ENCODE data around the gene TCF7L2. TPM values are rescaled to one million over a fixed set of nuclear protein-coding genes. Genes with fewer than 3 reads are reported as not detected.

Gene TCF7L2
- total and polyA plus RNA-seq, 2 donors (not counting 1 experiment from before 2014, with no cell fraction given), result 3.4 to 5.0 TPM

DNA sequence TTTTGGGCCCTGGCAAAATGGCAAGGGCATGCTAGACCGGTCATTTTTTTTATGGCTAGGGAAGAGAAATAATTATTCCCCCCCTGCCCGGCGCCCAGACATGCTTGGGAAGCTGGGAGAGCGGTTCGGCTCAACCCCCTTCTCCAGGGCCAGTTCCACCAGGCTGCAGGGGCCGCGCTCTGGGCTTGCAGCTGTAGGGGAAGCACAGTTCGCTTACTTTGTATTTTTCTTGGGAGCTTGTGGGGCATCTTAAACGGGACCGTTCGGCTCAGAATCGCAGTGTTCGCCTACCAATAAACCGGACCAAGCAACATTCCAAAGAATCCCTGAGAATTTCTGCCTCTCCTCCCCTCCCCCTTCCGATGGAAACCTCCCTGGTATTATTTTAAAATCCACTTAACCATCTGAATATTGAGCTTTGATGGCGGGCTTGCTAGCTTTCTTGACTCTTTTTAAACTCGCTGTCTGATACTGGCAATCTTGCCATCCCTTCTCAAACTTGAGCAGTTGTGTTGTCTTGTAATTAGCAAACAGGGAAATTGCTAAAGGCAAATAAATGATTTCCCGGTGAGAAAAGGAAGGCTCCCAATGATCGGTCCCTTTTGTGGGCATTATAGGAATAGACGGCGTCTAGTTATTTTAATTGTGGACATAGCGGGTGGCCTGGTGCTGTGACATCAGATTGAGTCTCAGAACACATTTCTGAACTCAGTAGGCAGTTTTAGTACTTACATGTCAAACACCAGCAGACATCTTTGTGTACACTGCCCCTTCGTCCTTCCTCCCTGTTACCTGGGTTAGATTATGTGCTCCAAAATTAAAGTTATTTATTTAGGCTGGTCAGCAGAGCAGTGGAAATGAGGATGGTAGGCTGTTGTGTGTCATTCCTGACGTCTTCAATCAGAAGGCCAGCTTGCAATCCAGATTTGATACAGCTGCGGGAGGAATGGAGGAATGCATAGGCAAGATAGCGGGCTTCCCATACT is 3.4 kb downstream of the TCF7L2 start:
- Histone ChIP-seq H3K4me1 (ENCODE audit: control insufficient read depth, extremely low read depth, insufficient read depth, low read length) (peaks cover 22% of the 10 kb centered on the region), H3K4me3 (replicated peaks in 1 of 4; ENCODE audit: control extremely low read depth in 1 of 4, insufficient read depth in 1 of 4, low read depth in 3 of 4, low read length in 4 of 4) (peak overlapping the region; percentile 75 to 96 (median 87)), H3K27me3 (ENCODE audit: control insufficient read depth, insufficient read depth, low read length) (no peaks in the 10 kb centered on the region), H2AFZ (ENCODE audit: low read length) (no peak overlapping the region), H3K9me3 (ENCODE audit: control insufficient read depth, insufficient read depth, low read depth, low read length) (no peaks in the 10 kb centered on the region), H3K79me2 (ENCODE audit: control insufficient read depth, insufficient read depth, low read length) (peaks cover 62% of the 10 kb centered on the region), H3K4me2 (ENCODE audit: extremely low read depth, insufficient read depth, low read length) (peak overlapping the region; percentile 97), H3K36me3 (ENCODE audit: control insufficient read depth, insufficient read depth, low read length) (no peaks in the 10 kb centered on the region), H4K20me1 (ENCODE audit: control insufficient read depth, extremely low read depth, insufficient read depth, low read length) (no peaks in the 10 kb centered on the region), H3K9ac (ENCODE audit: insufficient read depth, low read length) (peak overlapping the region; percentile 90), H3K27ac (ENCODE audit: insufficient read depth, low read length) (peak overlapping the region; percentile 98)
- DNase-seq (ENCODE audit: low read depth in 2 of 2), result peak; percentile 72
- TF ChIP-seq EZH2 (IDR thresholded peaks at IDR 0.05; ENCODE audit: low read length, missing control alignments), result no peak
- no peak for TF ChIP-seq CTCF (conservative IDR thresholded peaks at IDR 0.05 in 1 of 2, IDR thresholded peaks at IDR 0.05 in 1 of 2; ENCODE audit: low read depth in 1 of 2, low read length in 2 of 2)

GRCh38 chr10:112954974-112955581 is 5.0 kb downstream of the TCF7L2 start:
- Histone ChIP-seq H3K79me2 (ENCODE audit: control insufficient read depth, insufficient read depth, low read length) (peaks cover 71% of the 10 kb centered on the region), H3K4me3 (replicated peaks in 1 of 4; ENCODE audit: control extremely low read depth in 1 of 4, insufficient read depth in 1 of 4, low read depth in 3 of 4, low read length in 4 of 4) (peak overlapping the region; percentile 40 to 96 (median 87)), H3K9me3 (ENCODE audit: control insufficient read depth, insufficient read depth, low read depth, low read length) (no peaks in the 10 kb centered on the region), H4K20me1 (ENCODE audit: control insufficient read depth, extremely low read depth, insufficient read depth, low read length) (no peaks in the 10 kb centered on the region), H2AFZ (ENCODE audit: low read length) (no peak overlapping the region), H3K27ac (ENCODE audit: insufficient read depth, low read length) (peak overlapping the region; percentile 98), H3K4me1 (ENCODE audit: control insufficient read depth, extremely low read depth, insufficient read depth, low read length) (peaks cover 28% of the 10 kb centered on the region), H3K9ac (ENCODE audit: insufficient read depth, low read length) (peak overlapping the region; percentile 54), H3K4me2 (ENCODE audit: extremely low read depth, insufficient read depth, low read length) (peak overlapping the region; percentile 97), H3K27me3 (ENCODE audit: control insufficient read depth, insufficient read depth, low read length) (no peaks in the 10 kb centered on the region), H3K36me3 (ENCODE audit: control insufficient read depth, insufficient read depth, low read length) (no peaks in the 10 kb centered on the region)
- no peak for DNase-seq (ENCODE audit: low read depth in 2 of 2)
- TF ChIP-seq EZH2 (IDR thresholded peaks at IDR 0.05; ENCODE audit: low read length, missing control alignments) (no peak), CTCF (conservative IDR thresholded peaks at IDR 0.05 in 1 of 2, IDR thresholded peaks at IDR 0.05 in 1 of 2; ENCODE audit: low read depth in 1 of 2, low read length in 2 of 2) (no peak)
